Neural progenitor cell (in vitro differentiated cells): ENCODE data around the gene AGFG1. TPM values are rescaled to one million over a fixed set of nuclear protein-coding genes. Genes with fewer than 3 reads are reported as not detected.

Experiments used
- DNase-seq: peaks from one replicate; pipeline ENCODE4 v3.0.0-alpha.2; 2016; ENCODE audit warnings: low spot score
- H2AFZ ChIP-seq: fragments of 200-600 bp; sonication (generic); replicated peaks from 2 replicates; pipeline ENCODE4 v1.6.1; 2016; ENCODE audit warnings: antibody characterized with exemption
- H3F3A ChIP-seq: fragments of 200-600 bp; sonication (generic); 2 replicates; pipeline ENCODE4 v1.6.1; 2016; ENCODE audit warnings: antibody characterized with exemption, low read depth
- H3K27ac ChIP-seq: fragments of 200-600 bp; sonication (generic); 2 replicates; pipeline ENCODE4 v1.5.1; 2016; ENCODE audit warnings: mild to moderate bottlenecking
- H3K27me3 ChIP-seq: fragments of 200-600 bp; sonication (generic); 2 replicates; pipeline ENCODE4 v1.6.1; 2016; ENCODE audit warnings: mild to moderate bottlenecking, moderate library complexity
- H3K36me3 ChIP-seq: fragments of 200-600 bp; sonication (generic); 2 replicates; pipeline ENCODE4 v1.5.1; 2016
- H3K4me1 ChIP-seq: fragments of 200-600 bp; sonication (generic); 2 replicates; pipeline ENCODE4 v1.6.1; 2016; ENCODE audit warnings: mixed run types
- H3K4me2 ChIP-seq: fragments of 200-600 bp; sonication (generic); 2 replicates; pipeline ENCODE4 v1.6.1; 2016
- H3K4me3 ChIP-seq: fragments of 200-600 bp; sonication (generic); 2 replicates; pipeline ENCODE4 v1.5.1; 2016
- H3K79me2 ChIP-seq: fragments of 200-600 bp; sonication (generic); 2 replicates; pipeline ENCODE4 v1.6.1; 2016; ENCODE audit warnings: low read depth
- H3K9ac ChIP-seq: fragments of 200-600 bp; sonication (generic); 2 replicates; pipeline ENCODE4 v1.6.1; 2016
- H3K9me3 ChIP-seq: fragments of 200-600 bp; sonication (generic); 2 replicates; pipeline ENCODE4 v1.5.1; 2016; ENCODE audit warnings: low read depth
- H4K20me1 ChIP-seq: fragments of 200-600 bp; sonication (generic); 2 replicates; pipeline ENCODE4 v1.6.1; 2016; ENCODE audit warnings: low read depth
- H3K27ac Mint-ChIP-seq: 3 replicates; pipeline ENCODE4 v1.8.0; 2021; ENCODE audit warnings: mixed read lengths
- H3K27me3 Mint-ChIP-seq: 2 replicates; pipeline ENCODE4 v1.8.0; 2022; ENCODE audit warnings: low read depth, mild to moderate bottlenecking, inconsistent platforms, moderate library complexity, mixed read lengths; ENCODE audit not compliant: insufficient read depth
- H3K36me3 Mint-ChIP-seq: 3 replicates; pipeline ENCODE4 v1.8.0; 2021; ENCODE audit warnings: mixed read lengths
- H3K4me1 Mint-ChIP-seq: 3 replicates; pipeline ENCODE4 v1.8.0; 2021; ENCODE audit warnings: mixed read lengths
- H3K4me3 Mint-ChIP-seq: 3 replicates; pipeline ENCODE4 v1.8.0; 2021; ENCODE audit warnings: mild to moderate bottlenecking, moderate library complexity, mixed read lengths
- H3K9me3 Mint-ChIP-seq: 3 replicates; pipeline ENCODE4 v1.8.0; 2020; ENCODE audit warnings: mixed read lengths
- EZH2 ChIP-seq: fragments of 200-600 bp; sonication (generic); IDR thresholded peaks from 2 replicates; pipeline ENCODE4 v1.6.1; 2017; ENCODE audit warnings: antibody characterized with exemption, mild to moderate bottlenecking, moderate library complexity
- EZH2phosphoT487 ChIP-seq: fragments of 200-600 bp; sonication (generic); IDR thresholded peaks from 2 replicates; pipeline ENCODE4 v1.6.1; 2017; ENCODE audit warnings: antibody characterized with exemption
- total RNA-seq: library from RNA; depleted of rRNA; stranded (reverse); fragments of >200 nt; gene quantifications from 2 replicates; pipeline ENCODE4 v1.2.3, GENCODE V29; 2015; ENCODE audit warnings: low replicate concordance
- TF ChIP-seq, protein P1 (sequence below): fragments of 200-600 bp; sonication (generic); IDR thresholded peaks from 2 replicates; pipeline ENCODE4 v1.5.1; 2017; ENCODE audit warnings: antibody characterized with exemption, mild to moderate bottlenecking

AGFG1 gene
- total RNA-seq, 1 donor from 2014 or later: 84.8 TPM

DNA sequence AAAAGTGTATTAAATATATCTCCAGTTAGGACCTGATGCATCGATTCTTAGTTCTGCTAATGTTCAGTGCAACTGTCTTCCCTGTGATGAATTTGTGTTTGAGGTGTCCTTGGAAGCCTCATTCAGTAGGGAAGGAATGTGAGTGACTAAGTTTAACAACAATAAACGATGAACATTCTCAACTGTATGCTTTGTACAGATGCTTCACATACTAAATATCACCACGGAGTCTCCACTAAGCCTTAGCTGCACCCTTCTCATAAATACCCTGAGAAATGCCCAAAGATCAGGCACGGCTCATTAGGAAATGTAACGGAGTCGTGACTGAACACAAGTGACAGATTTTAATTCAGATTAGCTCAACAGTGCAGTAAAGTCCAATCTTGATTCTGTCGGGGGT, 24.4 kb upstream of the AGFG1 start:
- H3K4me2 ChIP-seq: no peak overlapping the region
- DNase-seq: no peak
- H3K27ac ChIP-seq: no peak overlapping the region
- TF ChIP-seq EZH2phosphoT487 (no peak), EZH2 (no peak)
- TF ChIP-seq, protein P1, sequence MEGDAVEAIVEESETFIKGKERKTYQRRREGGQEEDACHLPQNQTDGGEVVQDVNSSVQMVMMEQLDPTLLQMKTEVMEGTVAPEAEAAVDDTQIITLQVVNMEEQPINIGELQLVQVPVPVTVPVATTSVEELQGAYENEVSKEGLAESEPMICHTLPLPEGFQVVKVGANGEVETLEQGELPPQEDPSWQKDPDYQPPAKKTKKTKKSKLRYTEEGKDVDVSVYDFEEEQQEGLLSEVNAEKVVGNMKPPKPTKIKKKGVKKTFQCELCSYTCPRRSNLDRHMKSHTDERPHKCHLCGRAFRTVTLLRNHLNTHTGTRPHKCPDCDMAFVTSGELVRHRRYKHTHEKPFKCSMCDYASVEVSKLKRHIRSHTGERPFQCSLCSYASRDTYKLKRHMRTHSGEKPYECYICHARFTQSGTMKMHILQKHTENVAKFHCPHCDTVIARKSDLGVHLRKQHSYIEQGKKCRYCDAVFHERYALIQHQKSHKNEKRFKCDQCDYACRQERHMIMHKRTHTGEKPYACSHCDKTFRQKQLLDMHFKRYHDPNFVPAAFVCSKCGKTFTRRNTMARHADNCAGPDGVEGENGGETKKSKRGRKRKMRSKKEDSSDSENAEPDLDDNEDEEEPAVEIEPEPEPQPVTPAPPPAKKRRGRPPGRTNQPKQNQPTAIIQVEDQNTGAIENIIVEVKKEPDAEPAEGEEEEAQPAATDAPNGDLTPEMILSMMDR: no peak
- H3K36me3 ChIP-seq: no peaks in the 10 kb centered on the region
- Mint-ChIP-seq H3K9me3 (no peaks in the 10 kb centered on the region), H3K4me3 (no peak overlapping the region), H3K36me3 (no peaks in the 10 kb centered on the region), H3K27ac (no peak overlapping the region), H3K27me3 (peaks cover 2% of the 10 kb centered on the region), H3K4me1 (peaks cover 10% of the 10 kb centered on the region)
- H3K4me1 ChIP-seq: peaks cover 6% of the 10 kb centered on the region
- H3K9me3 ChIP-seq: no peaks in the 10 kb centered on the region
- H3K27me3 ChIP-seq: no peaks in the 10 kb centered on the region
- no peaks in the 10 kb centered on the region for H3F3A ChIP-seq
- H4K20me1 ChIP-seq: no peaks in the 10 kb centered on the region
- H3K9ac ChIP-seq: no peak overlapping the region
- H3K79me2 ChIP-seq: no peaks in the 10 kb centered on the region
- no peak overlapping the region for H2AFZ ChIP-seq
- no peak overlapping the region for H3K4me3 ChIP-seq

DNA sequence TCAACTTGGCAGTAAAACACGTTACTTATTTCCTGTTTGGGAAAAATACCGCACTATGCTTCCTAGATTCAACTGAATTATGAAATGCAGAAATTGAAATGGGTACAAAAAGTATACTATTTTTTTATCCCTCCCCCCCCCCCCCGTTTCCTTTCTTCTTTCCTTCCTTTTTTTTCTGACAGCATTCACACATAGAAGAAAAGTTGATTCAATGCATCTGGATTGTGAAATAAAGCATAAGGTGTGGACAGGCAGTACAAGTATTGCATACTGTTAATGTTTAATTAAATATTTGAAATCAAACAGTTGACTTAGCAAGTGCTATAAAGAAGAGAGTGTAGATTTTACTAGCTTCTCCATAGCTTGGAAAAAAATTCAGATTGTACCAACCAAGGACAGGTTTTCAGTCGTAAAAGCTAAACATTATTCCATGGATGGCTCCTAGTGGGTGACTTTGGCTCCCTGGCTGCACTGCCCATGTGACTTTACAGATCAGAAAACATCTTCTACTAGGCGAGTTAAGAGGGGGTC, 21.6 kb upstream of the AGFG1 start:
- Histone ChIP-seq H3K79me2 (no peaks in the 10 kb centered on the region), H3K27me3 (no peaks in the 10 kb centered on the region), H3K4me1 (peaks cover 6% of the 10 kb centered on the region), H3K27ac (no peak overlapping the region), H3K36me3 (no peaks in the 10 kb centered on the region), H2AFZ (peak overlapping the region; percentile 22), H3K4me2 (no peak overlapping the region), H3K9ac (no peak overlapping the region), H3K4me3 (no peak overlapping the region), H3K9me3 (no peaks in the 10 kb centered on the region), H3F3A (no peaks in the 10 kb centered on the region), H4K20me1 (no peaks in the 10 kb centered on the region)
- Mint-ChIP-seq H3K27me3 (peaks cover 2% of the 10 kb centered on the region), H3K4me3 (no peak overlapping the region), H3K36me3 (no peaks in the 10 kb centered on the region), H3K4me1 (peaks cover 10% of the 10 kb centered on the region), H3K27ac (no peak overlapping the region), H3K9me3 (no peaks in the 10 kb centered on the region)
- no peak for TF ChIP-seq EZH2
- TF ChIP-seq EZH2phosphoT487: no peak
- TF ChIP-seq, protein P1: no peak
- DNase-seq: no peak

DNA sequence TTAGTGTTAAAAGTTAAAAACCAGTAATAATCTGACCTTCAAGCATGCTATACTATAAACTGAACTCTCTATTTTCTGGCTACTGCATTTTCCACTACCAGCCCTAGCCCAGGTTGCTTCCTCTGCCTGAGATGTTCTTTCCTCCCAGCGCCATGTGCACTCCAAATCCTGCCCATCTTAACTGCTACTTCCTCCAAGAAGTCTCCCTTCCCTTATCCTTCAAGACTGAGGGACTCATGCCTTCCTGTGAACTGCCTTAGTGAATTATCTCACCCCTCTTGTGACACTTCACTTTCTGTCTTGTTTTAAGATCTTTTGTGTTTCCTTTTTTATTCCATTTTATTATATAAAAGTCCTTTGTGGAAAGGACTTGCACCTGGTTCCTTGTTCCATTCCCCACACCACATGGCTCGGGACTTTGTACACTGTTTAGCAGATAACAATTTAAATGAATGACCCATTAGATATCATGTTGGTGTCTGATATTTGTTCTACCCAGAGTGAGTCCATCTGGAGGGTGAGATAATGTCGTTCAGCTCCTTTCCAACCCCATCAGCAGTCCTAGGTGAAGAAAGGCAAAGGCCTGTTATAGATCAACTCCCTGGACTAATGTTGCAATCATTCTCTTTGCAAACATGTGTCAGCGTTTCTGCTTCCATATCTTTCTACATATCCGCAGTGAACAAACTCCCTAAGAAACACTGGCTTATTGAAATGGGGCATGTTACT, 20.9 kb upstream of the AGFG1 start:
- Mint-ChIP-seq H3K36me3 (no peaks in the 10 kb centered on the region), H3K27ac (no peak overlapping the region), H3K27me3 (peaks cover 2% of the 10 kb centered on the region), H3K4me3 (no peak overlapping the region), H3K9me3 (no peaks in the 10 kb centered on the region), H3K4me1 (peaks cover 10% of the 10 kb centered on the region)
- no peaks in the 10 kb centered on the region for H3F3A ChIP-seq
- no peaks in the 10 kb centered on the region for H3K9me3 ChIP-seq
- no peaks in the 10 kb centered on the region for H3K79me2 ChIP-seq
- H2AFZ ChIP-seq: peak overlapping the region; percentile 22
- no peaks in the 10 kb centered on the region for H4K20me1 ChIP-seq
- H3K9ac ChIP-seq: no peak overlapping the region
- H3K4me3 ChIP-seq: no peak overlapping the region
- no peaks in the 10 kb centered on the region for H3K36me3 ChIP-seq
- TF ChIP-seq, protein P1: no peak
- TF ChIP-seq EZH2: no peak
- no peak for TF ChIP-seq EZH2phosphoT487
- no peak for DNase-seq
- no peaks in the 10 kb centered on the region for H3K27me3 ChIP-seq
- no peak overlapping the region for H3K27ac ChIP-seq
- peaks cover 6% of the 10 kb centered on the region for H3K4me1 ChIP-seq
- H3K4me2 ChIP-seq: no peak overlapping the region
